Astrocyte of the hippocampus (primary cell): Measurements from ENCODE around the gene PTCHD4.
"Not testable (repeated sequence)": the region's sequence is repeated elsewhere in the genome, so short reads cannot be mapped to it uniquely, and the experiment has no call there.

ENCODE experiments used
- DNase-seq: peaks from one replicate; pipeline ENCODE4 v3.0.0; 2011; ENCODE audit warnings: low read depth, low spot score

Gene PTCHD4

GRCh38 chr6:48111143-48111506 is at the start of gene PTCHD4:
PTCHD4 (minus strand) TSS chr6:48111197; CDS start chr6:48068957, 42,240 bp downstream.
- DNase-seq: peak; percentile 91

- peak; percentile 81 for DNase-seq
Measured at GRCh38 chr6:48151142-48151541, 40.1 kb upstream of the PTCHD4 start.

GRCh38 chr6:48150701-48151100 is 39.7 kb upstream of the PTCHD4 start:
- DNase-seq: no peak

- no peak for DNase-seq
Measured at GRCh38 chr6:48147051-48147450, 36.1 kb upstream of the PTCHD4 start.

GRCh38 chr6:48144021-48144420 is 33.0 kb upstream of the PTCHD4 start:
- DNase-seq: no peak

- DNase-seq: no peak
Measured at GRCh38 chr6:48141975-48142374, 31.0 kb upstream of the PTCHD4 start.

- no peak for DNase-seq
Measured at GRCh38 chr6:48139818-48140614, 29.0 kb upstream of the PTCHD4 start.

- DNase-seq: peak; percentile 51
Measured at GRCh38 chr6:48136856-48137255, 25.9 kb upstream of the PTCHD4 start.

GRCh38 chr6:48135323-48136084 is 24.5 kb upstream of the PTCHD4 start:
- peak; percentile 58 for DNase-seq

- DNase-seq: no peak
Measured at GRCh38 chr6:48134246-48134645, 23.2 kb upstream of the PTCHD4 start.

GRCh38 chr6:48123601-48124000 is 12.6 kb upstream of the PTCHD4 start:
- DNase-seq: no peak

- not testable (repeated sequence) for DNase-seq
Measured at GRCh38 chr6:48121983-48122749, 11.2 kb upstream of the PTCHD4 start.

GRCh38 chr6:48116699-48117645 is 6.0 kb upstream of the PTCHD4 start:
- DNase-seq: no peak

GRCh38 chr6:48113130-48113529 is 2.1 kb upstream of the PTCHD4 start:
- no peak for DNase-seq

- DNase-seq: no peak
Measured at GRCh38 chr6:48111575-48111974, 578 bp upstream of the PTCHD4 start.

- DNase-seq: peak; percentile 14
Measured at GRCh38 chr6:48110436-48111142, 408 bp downstream of the PTCHD4 start.

- DNase-seq: peak; percentile 23
Measured at GRCh38 chr6:48109944-48110343, 1.1 kb downstream of the PTCHD4 start.

- not testable (repeated sequence) for DNase-seq
Measured at GRCh38 chr6:48102476-48103195, 8.4 kb downstream of the PTCHD4 start.

GRCh38 chr6:48101290-48101689 is 9.7 kb downstream of the PTCHD4 start:
- no peak for DNase-seq

- DNase-seq: no peak
Measured at GRCh38 chr6:48100588-48100895, 10.5 kb downstream of the PTCHD4 start.
